ENCODE measurements around the gene GRIK5.

GRCh38 chr19:42068756-42069571 is 1.0 kb downstream of the GRIK5 start:
- TF ChIP-seq GATA3 (IDR thresholded peaks at IDR 0.05; ENCODE audit: low read depth, low read length) (no peak), GATA2 (IDR thresholded peaks at IDR 0.05; ENCODE audit: low read depth, low read length) (no peak)

Data from SH-SY5Y (cell line).